ENCODE results near the gene MNS1.

Gene MNS1

DNA sequence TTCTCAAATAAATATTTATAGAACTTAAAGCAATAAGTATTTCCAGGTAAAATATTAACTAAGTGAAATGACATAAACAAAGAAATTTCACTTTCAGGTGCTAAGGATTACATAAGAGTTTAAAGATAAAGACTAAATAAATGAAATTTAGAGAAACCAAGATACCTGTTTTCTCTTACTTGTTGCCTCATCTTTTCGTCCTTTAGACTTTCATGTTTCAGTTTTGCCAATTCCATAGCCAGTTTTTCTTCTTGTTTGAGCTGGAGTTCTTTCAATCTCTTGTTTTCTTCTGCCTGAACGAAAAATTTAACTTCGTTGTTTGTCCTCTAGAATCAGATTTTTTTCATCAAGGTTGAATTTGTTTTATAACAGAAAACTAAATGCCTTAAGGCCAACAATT is 8.7 kb downstream of the MNS1 start:
- TF ChIP-seq, protein P1, sequence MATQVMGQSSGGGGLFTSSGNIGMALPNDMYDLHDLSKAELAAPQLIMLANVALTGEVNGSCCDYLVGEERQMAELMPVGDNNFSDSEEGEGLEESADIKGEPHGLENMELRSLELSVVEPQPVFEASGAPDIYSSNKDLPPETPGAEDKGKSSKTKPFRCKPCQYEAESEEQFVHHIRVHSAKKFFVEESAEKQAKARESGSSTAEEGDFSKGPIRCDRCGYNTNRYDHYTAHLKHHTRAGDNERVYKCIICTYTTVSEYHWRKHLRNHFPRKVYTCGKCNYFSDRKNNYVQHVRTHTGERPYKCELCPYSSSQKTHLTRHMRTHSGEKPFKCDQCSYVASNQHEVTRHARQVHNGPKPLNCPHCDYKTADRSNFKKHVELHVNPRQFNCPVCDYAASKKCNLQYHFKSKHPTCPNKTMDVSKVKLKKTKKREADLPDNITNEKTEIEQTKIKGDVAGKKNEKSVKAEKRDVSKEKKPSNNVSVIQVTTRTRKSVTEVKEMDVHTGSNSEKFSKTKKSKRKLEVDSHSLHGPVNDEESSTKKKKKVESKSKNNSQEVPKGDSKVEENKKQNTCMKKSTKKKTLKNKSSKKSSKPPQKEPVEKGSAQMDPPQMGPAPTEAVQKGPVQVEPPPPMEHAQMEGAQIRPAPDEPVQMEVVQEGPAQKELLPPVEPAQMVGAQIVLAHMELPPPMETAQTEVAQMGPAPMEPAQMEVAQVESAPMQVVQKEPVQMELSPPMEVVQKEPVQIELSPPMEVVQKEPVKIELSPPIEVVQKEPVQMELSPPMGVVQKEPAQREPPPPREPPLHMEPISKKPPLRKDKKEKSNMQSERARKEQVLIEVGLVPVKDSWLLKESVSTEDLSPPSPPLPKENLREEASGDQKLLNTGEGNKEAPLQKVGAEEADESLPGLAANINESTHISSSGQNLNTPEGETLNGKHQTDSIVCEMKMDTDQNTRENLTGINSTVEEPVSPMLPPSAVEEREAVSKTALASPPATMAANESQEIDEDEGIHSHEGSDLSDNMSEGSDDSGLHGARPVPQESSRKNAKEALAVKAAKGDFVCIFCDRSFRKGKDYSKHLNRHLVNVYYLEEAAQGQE (IDR thresholded peaks at IDR 0.05; ENCODE audit: insufficient read depth in 1 of 2, low read depth in 2 of 2, low read length in 2 of 2): no peak
- TF ChIP-seq FOXP2 (optimal IDR thresholded peaks at IDR 0.05; ENCODE audit: borderline replicate concordance, extremely low read depth, extremely low read length, insufficient read depth): no peak
- no peak for TF ChIP-seq SIN3A (IDR thresholded peaks at IDR 0.05; ENCODE audit: borderline replicate concordance, insufficient read depth, low read length)
- TF ChIP-seq TAF1 (IDR thresholded peaks at IDR 0.05; ENCODE audit: borderline replicate concordance, insufficient read depth, low read length): no peak
- no peak for TF ChIP-seq POLR2AphosphoS5 (IDR thresholded peaks at IDR 0.05; ENCODE audit: low read depth, low read length)

DNA sequence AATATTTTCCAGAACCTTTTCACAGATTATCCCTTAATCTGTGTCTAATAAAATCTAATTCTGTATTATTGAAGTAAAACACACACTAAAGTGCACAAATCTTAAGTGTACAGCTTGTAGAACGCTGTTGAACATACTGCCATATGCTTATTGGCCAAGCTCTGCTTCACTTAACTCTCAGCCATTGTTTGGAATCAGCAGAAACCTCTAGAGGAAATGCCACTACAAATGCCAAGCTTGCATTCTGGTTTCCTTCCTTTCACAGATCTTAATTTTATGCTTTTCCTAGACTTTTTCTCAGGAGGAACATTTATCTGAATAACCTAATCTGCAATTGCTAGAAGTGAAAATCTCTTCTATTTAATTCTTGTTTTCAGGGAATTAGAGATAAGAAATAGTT is 10.1 kb downstream of the MNS1 start:
- TF ChIP-seq, protein P1 (IDR thresholded peaks at IDR 0.05; ENCODE audit: insufficient read depth in 1 of 2, low read depth in 2 of 2, low read length in 2 of 2): no peak
- TF ChIP-seq POLR2AphosphoS5 (IDR thresholded peaks at IDR 0.05; ENCODE audit: low read depth, low read length): no peak
- no peak for TF ChIP-seq SIN3A (IDR thresholded peaks at IDR 0.05; ENCODE audit: borderline replicate concordance, insufficient read depth, low read length)

DNA sequence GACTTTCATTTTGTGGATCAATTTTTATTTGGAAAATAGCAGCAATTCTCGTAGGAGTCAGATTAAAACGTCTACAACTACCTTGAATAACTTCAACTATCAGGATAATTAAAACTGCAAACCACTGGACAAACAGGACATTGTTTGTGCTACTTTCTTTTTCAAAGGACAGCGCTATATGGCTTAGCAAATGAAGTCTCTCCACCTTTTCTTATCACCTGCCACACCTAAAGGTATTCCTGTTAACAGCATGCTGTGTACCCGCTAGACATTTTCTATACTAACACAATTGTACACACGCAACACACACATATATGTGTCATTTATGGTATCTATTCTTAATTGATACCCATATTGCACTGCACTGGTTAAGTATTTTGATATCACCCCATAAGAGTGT is 19.2 kb downstream of the MNS1 start:
- TF ChIP-seq SIN3A (IDR thresholded peaks at IDR 0.05; ENCODE audit: borderline replicate concordance, insufficient read depth, low read length): no peak
- no peak for TF ChIP-seq TAF1 (IDR thresholded peaks at IDR 0.05; ENCODE audit: borderline replicate concordance, insufficient read depth, low read length)
- TF ChIP-seq, protein P1 (IDR thresholded peaks at IDR 0.05; ENCODE audit: insufficient read depth in 1 of 2, low read depth in 2 of 2, low read length in 2 of 2): no peak
- TF ChIP-seq FOXP2 (optimal IDR thresholded peaks at IDR 0.05; ENCODE audit: borderline replicate concordance, extremely low read depth, extremely low read length, insufficient read depth): no peak
- TF ChIP-seq POLR2AphosphoS5 (IDR thresholded peaks at IDR 0.05; ENCODE audit: low read depth, low read length): no peak

DNA sequence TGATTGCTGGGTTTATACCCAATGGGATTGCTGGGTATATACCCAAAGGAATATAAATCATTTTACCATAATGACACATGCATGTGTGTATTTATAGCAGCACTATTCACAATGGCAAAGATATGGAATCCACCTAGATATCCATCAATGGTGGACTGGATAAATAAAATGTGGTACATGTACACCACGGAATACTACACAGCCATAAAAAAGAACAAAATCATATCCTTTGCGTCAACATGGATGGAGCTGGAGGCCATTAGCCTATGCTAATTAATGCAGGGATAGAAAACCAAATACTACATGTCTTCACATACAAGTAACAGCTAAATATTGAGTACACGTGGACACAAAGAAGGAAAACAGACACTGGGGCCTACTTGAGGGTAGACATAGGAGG is 22.6 kb downstream of the MNS1 start:
- TF ChIP-seq FOXP2 (optimal IDR thresholded peaks at IDR 0.05; ENCODE audit: borderline replicate concordance, extremely low read depth, extremely low read length, insufficient read depth) (no peak), TAF1 (IDR thresholded peaks at IDR 0.05; ENCODE audit: borderline replicate concordance, insufficient read depth, low read length) (no peak), SIN3A (IDR thresholded peaks at IDR 0.05; ENCODE audit: borderline replicate concordance, insufficient read depth, low read length) (no peak), POLR2AphosphoS5 (IDR thresholded peaks at IDR 0.05; ENCODE audit: low read depth, low read length) (no peak)
- TF ChIP-seq, protein P1 (IDR thresholded peaks at IDR 0.05; ENCODE audit: insufficient read depth in 1 of 2, low read depth in 2 of 2, low read length in 2 of 2): no peak

DNA sequence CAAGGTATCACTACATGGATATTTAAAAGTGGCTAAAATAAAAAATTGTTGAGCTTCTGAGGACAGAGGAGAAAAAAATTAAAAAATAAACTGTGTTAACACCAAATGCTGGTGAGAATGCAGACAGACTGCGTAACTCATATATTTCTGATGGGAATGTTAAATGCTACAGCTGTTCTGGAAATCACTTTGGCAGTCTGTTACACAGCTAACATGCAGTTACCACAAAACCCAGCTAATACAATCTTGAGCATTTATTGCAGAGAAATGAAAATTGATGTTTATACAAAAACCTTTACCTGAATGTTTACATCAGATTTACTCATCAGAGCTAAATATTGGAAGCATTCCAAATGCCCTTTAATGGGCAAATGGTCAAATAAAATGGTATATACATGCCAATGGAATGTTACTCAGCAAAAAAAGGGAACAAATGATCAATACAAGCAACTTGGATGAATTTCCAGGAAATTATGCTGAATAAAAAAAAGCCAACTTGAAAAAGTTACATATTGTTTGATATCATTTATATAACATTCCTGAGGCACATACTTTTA is 24.6 kb downstream of the MNS1 start:
- TF ChIP-seq SIN3A (IDR thresholded peaks at IDR 0.05; ENCODE audit: borderline replicate concordance, insufficient read depth, low read length) (no peak), FOXP2 (optimal IDR thresholded peaks at IDR 0.05; ENCODE audit: borderline replicate concordance, extremely low read depth, extremely low read length, insufficient read depth) (no peak), POLR2AphosphoS5 (IDR thresholded peaks at IDR 0.05; ENCODE audit: low read depth, low read length) (no peak), TAF1 (IDR thresholded peaks at IDR 0.05; ENCODE audit: borderline replicate concordance, insufficient read depth, low read length) (no peak)
- TF ChIP-seq, protein P1 (IDR thresholded peaks at IDR 0.05; ENCODE audit: insufficient read depth in 1 of 2, low read depth in 2 of 2, low read length in 2 of 2): no peak

All from PFSK-1 (cell line).